NCI-H1105 (cell line): ENCODE results near the gene FOXS1.
"Not testable (repeated sequence)": the region's sequence is repeated elsewhere in the genome, so short reads cannot be mapped to it uniquely, and the experiment has no call there.

Experiments used
- DNase-seq: peaks from one replicate; lab custom pipeline; 2025; lab: John Stamatoyannopoulos, UW

FOXS1 gene

DNA sequence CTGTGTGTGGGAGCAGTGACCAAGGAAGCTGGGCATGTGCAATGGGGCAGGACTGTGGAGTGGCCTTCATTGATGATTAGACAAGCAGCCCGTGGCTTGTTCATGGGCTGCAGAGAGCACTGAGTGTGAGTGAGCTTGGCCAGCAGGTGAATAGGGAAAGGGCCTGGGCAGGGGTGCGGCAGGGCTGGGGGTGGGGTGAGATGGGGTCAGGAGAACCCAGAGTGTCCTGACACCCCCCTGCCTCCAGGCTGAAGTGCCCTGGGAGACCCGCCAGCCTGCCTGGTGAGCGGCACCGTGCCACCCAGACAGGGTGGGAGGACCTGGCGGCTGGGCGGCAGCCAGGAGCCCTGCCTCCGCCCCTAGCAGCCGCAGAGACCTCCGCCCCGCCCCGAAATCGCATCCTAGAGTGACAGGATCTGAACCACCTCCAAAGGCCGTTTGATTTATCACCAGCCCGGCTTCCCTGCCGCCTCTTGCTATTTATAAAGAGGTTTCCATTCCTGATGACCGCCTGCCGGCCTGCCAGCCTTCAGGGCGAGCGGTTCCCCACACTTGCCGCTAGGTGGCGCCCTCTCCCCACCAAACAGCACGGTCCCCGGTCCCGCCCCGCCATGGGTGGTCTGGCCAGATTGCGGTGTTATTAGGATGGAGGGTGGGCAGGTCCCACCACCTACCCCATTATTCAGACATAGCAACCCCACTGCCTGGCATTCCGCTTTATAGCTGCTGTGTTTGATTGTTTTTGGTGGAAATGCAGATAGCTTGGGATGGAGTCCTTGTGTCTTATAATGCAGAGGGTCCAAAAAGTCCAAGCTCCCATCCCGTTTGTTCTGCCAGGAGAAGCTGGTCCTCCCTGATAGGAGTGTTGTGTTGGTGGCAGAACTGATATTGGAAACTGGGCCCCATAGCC lies 22.7 kb downstream of the FOXS1 start:
- peak; percentile 97 for DNase-seq

DNA sequence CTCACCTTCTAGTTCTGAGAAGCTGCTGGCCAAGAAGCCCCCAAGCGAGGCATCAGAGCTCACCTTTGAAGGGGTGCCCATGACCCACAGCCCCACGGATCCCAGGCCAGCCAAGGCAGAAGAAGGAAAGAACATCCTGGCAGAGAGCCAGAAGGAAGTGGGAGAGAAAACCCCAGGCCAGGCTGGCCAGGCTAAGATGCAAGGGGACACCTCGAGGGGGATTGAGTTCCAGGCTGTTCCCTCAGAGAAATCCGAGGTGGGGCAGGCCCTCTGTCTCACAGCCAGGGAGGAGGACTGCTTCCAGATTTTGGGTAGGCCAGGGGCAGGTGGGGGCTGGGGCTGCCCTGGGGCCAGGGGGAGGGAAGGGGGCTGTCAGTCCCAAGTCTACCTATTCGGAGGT lies 24.0 kb downstream of the FOXS1 start:
- DNase-seq, result no peak

DNA sequence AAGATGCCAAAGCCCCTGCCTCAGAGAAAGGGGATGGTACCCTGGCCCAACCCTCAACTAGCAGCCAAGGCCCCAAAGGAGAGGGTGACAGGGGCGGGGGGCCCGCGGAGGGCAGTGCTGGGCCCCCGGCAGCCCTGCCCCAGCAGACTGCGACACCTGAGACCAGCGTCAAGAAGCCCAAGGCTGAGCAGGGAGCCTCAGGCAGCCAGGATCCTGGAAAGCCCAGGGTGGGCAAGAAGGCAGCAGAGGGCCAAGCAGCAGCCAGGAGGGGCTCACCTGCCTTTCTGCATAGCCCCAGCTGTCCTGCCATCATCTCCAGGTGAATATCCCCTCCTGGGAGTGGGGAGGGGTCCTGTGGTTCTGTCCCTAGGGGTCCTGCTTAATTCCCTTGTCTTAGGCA lies 25.2 kb downstream of the FOXS1 start:
- DNase-seq, result no peak

DNA sequence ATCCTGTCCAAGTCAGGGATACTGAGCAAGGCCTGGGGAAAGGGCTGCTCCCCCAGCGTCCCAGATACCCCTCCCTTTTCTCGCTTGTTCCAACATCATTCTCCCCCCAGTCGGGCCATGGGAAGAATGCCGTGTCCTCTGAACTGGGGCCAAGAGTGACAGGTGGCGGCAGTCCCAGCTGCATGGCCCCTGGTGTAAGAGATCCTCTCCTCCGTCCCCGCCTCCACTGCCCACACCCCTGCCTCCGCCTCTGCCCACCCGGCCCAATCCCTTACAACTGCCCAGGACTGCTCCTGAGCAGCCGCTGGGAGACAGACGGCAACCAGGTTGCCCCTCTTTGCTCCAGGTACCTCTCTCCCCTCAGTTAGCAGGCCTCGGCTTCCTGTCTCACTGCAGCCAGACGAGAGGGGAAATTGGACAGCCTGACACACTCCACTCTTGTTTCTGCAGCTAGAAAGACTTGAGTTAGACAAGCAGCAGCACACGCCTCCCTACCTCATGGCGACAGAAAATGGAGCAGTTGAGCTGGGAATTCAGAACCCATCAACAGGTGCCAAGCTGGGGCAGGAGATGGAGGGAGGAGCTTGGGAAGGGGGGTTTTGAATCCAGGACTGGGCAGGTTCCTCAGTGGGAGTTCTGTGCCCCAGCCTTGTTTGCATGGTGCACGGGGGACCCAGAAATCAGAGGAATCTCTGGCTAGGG lies 26.2 kb downstream of the FOXS1 start, which contains the start of gene MYLK2:
Gene MYLK2 (plus strand): TSS at position 274 of the 702 bp plus-strand sequence. CDS start 225 bp downstream, at position 499.
- peak; percentile 38 for DNase-seq

DNA sequence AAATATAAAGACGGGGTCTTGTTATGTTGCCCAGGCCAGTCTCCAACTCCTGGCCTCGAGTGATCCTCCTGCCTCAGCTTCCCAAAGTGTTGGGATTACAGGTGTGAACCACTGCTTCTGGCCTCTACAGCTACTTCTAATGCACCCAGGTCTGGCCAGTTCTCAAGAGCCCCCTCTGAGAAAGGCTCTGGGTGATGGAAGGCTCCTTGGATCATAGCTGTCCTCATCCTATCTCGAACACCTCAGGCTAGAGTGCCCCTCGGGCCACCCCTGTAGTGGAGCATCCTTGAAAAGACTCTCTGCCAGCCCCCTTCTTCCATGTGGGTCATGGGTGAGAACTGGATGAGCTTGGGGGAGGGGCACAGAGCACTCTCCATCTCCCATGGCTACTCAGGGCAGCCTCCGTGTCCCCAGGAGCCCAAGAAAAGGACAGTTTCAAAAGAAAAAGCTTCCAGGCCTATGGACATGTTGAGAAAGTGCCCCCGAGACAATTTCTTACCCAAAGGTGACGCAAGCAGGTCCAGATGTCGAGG lies 27.0 kb downstream of the FOXS1 start:
- no peak for DNase-seq

DNA sequence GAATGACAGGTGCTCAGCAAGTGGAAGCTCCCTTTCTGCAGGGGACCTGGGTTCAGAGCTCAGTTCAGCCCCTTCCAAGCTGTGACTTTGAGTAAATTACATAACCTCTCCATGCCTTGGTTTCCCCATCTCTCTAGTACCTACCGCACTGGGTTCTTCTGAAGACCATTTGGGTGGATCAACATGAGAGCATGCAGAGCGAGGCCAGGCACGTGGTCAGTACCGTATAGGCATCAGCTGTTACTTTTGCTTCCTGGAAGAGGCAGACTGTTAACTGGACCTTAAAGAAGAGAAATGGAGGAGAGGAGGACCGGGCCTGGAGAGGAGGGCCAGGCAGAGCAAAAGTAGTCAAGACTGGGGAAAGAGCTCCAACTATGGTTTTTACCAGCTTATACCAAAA lies 27.9 kb downstream of the FOXS1 start:
- DNase-seq, result no peak

DNA sequence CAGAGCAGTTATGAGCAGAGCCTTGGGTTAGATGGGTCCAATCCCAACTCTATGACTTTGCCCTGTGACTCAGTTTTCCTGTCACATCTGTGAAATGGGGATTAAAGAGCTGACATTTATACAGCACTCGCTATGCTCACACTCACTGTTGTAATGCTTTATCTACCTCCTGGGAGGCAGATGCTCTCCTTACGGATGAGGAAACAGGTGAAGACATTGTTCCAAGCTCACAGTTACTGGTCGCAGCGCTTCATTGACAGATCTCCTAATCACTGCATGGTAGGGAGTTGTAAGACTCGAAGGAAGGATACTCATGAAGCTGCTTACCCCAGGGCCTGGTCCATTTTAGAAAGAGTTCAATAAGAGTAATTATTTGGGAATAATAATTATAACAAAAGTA lies 29.2 kb downstream of the FOXS1 start:
- no peak for DNase-seq

DNA sequence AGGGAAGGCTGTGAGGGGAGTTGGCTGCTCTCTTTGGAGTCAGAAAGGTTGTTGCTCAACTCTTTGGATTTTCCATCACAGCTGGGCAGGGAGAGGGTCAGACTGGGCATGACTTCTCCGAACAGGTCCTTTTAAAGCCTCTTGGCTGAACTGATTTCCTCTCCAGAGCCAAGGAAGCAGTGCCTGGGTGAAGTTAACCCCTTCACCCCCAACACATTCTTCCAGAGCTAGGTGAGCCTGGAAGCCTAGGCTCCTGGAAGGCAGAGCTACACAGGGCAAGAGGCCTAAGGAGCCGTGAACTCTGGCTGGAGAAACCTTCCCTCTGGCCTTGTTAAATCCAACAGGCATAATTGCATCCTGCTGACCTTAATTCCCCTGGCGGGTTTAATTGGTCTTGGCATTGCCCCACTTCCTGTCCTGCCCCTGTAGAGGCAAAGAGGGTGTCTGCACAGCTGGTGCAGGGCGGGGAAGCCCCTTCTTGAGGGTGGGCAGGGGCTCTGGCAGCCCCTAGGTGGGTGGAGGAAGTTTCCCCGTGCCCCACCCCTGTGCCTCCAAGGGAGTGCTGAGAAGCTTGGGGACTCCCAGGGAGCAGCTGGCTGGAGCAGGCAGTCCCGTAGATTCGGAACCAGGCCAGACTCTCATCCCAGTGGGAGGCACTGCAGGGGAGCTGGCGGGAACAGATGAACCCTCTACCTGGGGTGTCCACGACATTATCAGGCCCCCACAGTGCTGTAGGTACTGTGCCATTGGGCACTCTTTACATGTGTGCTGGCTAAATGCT lies 29.8 kb downstream of the FOXS1 start:
- no peak for DNase-seq

DNA sequence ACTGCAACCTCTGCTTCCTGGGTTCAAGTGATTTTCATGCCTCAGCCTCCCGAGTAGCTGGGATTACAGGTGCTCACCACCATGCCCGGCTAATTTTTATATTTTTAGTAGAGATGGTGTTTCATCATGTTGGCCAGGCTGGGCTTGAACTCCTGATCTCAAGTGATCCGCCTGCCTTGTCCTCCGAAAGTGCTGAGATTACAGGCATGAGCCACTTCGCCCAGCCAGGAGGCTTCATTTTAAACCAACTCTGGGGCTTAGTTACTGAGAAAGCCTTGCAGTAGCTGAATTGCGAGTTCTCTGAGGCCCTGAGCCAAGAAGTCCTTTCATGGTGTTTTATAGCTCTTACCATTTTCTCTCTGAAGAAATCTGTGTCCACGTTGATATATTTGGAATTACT lies 31.3 kb downstream of the FOXS1 start:
- not testable (repeated sequence) for DNase-seq

DNA sequence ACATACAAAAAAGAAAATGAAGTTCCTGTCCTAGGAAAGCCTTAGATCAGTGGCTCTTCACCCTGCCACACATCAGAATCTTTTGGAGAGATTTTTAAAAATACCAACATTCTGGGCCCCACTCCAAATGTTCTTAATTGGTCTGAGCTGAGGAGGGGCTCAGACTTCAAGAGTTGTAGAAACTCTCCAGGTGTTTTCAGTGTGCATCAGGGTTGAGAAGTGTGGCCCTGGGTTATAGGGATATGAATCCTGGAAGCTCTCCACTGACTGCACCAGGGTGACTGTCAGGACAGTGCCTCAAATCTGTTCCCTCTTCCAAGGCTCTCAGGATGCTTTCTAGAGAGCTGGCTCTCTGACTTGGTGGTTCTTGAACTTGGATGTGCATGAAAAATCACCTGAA lies 31.8 kb downstream of the FOXS1 start:
- DNase-seq, result no peak

DNA sequence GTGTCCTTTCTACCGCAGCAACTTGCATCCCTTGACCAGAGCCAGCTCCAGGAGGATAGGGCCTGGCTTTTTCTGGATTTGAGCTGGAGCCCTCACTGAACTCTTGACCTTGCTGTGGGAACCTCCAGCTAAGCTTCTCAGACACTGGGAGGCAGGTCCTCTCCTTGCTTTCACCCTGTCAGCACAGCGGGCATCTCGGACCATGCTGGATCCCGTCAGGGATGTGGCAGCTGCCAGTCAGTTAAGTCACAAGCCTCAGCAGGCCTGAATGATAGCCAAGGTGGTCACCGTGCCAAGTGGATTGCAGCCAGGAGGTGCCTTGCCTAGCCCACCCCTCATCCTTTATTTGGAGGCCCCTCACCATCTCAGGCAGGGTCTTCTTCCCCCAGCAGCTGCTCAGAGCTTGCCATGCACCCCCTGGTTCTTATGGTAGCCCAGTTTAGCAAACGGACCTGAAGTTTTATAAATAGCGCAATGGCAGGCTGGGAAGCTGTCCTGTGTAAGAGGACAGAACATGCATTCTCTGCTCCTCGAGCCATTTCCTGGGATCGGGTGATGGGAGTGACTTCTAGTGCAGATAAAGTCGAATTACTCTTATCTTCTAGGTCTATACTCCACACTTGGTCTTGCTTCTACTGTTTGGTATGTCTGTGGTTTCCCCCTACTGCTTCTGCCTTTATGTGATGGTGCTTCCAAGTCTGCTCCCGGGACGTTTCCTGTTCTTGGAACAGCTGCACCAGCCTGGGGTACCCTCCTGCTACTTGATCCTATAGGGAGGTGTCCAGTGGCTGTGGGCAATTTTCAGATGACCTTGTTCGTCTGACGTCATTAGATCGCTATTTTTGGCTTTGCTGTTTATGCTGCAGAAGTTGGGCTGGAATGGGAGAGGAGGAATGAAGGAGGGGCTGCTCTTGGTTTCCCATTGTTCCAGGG lies 33.3 kb downstream of the FOXS1 start:
- no peak for DNase-seq

DNA sequence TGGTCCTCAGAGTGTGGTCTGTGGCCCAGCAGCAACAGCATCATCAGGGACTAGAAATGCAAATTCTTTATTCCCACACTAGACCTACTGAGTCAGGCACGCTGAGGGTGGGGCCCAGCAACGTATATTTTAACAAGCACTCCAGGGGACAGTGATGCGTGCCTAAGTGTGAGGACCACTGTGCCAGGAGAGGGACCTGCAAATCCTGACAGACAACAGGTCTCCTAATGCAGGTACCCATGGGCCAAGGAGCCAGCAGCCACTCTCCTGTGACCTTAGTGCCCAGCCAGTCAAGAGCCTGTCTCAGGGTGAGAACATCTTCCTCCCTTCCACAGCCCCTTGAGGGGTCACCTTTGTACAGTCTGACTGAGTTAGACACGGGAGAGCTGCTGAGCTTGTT lies 34.2 kb downstream of the FOXS1 start:
- DNase-seq, result no peak

DNA sequence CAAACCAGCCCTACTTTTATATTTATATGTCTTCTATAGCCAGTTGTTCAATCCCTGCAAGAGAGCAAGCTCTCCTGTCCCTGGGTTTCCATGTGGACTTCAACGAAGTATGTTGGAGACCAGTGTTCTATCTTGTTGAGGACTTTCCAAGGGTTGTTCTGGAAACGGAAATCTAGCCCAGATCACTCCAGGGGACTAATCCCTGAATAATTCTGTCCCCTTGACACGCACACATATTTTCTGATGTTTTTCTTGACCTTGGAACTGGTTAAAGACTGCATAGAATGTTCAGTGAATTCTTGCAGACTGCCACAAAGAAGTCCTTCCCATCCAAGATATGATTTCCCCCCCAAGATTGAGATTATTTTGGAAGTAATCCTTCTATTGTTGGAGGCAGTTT lies 35.7 kb downstream of the FOXS1 start:
- DNase-seq, result no peak

DNA sequence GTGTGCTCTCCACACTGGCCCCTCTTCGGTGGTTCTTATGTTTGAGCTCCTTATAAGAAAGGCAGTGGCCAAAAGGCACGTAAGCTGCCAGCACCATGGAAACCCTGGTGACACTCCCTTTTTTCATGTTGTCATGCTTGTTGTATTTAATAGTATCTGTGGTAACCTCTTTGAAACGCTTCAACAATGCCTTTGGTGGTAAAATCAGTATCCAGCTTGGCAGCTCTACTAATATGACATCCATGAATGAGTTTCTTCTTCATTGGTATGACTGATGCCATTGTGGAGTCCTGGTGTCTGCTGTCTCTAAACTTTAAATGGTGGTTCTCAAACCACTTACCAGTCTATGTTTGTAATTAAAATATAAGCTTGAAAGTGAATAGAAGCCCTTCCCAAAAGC lies 36.9 kb downstream of the FOXS1 start:
- no peak for DNase-seq

DNA sequence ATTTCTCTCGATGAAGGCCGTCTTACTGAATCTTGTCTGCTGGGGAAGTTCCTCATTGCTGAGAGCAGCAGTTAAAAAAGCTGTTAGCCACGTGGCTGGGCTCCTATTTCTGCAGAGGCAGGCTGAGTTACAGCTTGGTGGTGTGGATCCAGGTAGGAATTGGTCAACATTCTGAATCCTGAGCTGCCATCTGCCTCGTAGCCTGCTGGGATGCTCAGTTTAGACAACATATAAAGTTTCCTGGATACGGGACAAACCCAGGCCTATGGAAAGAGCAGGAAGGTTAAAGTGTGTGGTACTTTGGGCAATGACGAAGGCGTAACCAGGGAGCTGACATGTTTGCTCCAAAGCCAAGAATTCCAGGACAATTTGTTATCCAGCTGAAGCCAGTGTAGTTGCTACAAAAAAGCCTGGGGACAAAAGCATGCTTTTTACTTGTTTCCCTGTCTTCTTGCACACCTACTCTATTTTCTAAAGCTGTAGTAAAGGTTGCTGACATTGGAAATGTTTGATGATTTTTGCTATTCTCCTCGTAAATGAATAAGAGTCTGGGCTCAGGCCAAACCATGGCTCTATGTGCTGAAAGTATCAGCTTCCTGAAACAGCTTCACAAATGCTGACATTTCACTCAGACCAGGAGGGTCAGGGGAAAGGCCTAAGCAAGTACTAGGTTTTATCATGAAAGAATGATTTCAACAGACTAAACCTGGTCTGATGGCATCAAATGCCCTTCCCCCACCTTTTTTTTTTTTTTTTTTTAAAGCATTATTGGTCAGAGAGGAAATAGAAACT lies 38.6 kb downstream of the FOXS1 start:
- DNase-seq, result no peak

DNA sequence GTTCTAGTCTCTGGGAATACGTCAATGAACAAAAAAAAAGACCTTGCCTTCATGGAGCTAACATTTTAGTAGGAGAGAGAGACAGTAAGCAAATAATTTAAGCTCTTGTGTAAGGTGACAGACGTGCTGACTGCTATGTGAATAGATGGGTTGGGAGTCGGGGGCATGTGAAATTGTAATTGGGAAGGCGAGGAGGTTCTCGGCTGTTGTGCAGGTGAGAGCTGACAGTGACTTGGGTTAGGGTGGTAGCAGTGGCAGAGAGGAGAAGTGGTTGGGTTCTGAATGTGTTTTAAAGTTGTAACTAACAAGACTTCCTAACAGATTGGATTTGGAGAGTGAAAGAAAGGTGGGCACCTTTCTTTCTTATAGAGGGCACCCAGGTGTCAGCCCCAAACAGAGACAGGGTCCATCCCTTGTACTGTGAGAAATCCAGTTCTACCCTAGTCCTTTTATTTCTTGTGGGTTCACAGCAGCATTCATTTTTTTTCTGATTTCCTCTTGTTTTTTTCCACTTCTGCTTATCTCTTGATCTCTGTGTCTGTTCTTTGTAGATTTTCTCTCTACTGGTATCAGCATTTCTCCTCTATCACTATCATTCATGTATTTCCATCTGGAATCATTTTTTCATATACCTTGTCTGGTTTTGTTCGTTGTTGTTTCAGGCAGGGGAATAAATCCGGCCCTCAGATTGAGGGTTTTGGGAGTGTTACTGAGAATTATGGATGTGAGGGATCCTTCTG lies 41.7 kb downstream of the FOXS1 start:
- no peak for DNase-seq

DNA sequence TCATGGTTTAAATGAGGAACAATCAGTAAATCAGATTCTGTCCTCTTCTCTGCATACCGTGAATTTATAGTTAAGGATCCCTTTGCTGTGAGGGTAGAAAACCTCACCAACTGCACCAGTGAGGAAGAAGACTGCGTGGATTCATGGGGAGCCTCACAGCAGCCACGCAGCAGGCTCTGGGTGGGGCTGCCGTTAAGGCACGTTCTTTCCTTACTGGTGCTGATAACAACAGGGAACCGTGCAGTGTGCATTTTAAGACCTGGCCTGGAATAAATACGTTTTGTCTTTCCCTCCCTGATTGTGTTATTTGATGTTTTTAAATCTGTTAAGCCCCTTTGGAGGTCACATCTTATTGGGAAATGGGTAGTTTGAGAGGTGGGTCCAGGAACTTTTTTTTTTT lies 43.9 kb downstream of the FOXS1 start:
- DNase-seq, result no peak

DNA sequence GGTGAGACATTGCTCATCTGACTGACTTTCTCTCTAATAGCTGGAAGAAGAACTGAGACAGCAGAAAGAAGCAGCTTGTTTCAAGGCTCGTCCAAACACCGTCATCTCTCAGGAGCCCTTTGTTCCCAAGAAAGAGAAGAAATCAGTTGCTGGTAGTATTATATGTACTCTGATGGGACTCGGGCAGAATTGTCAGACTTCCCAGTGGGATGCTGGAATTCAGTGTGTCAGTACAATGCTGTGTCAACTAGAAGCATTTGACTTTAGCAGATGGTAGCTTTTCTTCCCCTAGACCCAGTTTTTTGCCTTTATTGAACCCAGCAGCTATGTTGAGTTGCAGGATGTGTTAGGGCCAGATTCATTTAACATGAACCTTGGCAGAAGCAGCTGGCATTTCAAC lies 48.0 kb downstream of the FOXS1 start:
- DNase-seq, result no peak
